ENCODE measurements around the gene SPATA31E1. TPM values are rescaled to one million over a fixed set of nuclear protein-coding genes. Genes with fewer than 3 reads are reported as not detected.
"Not testable (repeated sequence)": the region's sequence is repeated elsewhere in the genome, so short reads cannot be mapped to it uniquely, and the experiment has no call there.

SPATA31E1 gene
- total RNA-seq, 1 donor from 2014 or later: not detected

GRCh38 chr9:87886210-87886932 is 3.7 kb downstream of the SPATA31E1 start:
- ATAC-seq: no peak

GRCh38 chr9:87886933-87887505 is 4.3 kb downstream of the SPATA31E1 start:
- no peak for ATAC-seq

- ATAC-seq: no peak
Observed at GRCh38 chr9:87887661-87888480, 5.2 kb downstream of the SPATA31E1 start.

GRCh38 chr9:87888501-87888900 is 5.8 kb downstream of the SPATA31E1 start:
- no peak for ATAC-seq

GRCh38 chr9:87889065-87889881 is 6.6 kb downstream of the SPATA31E1 start:
- ATAC-seq: no peak

GRCh38 chr9:87889882-87890252 is 7.2 kb downstream of the SPATA31E1 start:
- ATAC-seq: no peak

- ATAC-seq: no peak
Observed at GRCh38 chr9:87890837-87891236, 8.2 kb downstream of the SPATA31E1 start.

- no peak for ATAC-seq
Observed at GRCh38 chr9:87891754-87892153, 9.1 kb downstream of the SPATA31E1 start.

GRCh38 chr9:87892956-87893355 is 10.3 kb downstream of the SPATA31E1 start:
- no peak for ATAC-seq

- no peak for ATAC-seq
Observed at GRCh38 chr9:87894998-87895625, 12.4 kb downstream of the SPATA31E1 start.

- ATAC-seq: no peak
Observed at GRCh38 chr9:87896891-87897290, 14.2 kb downstream of the SPATA31E1 start.

- no peak for ATAC-seq
Observed at GRCh38 chr9:87898151-87898550, 15.5 kb downstream of the SPATA31E1 start.

- not testable (repeated sequence) for ATAC-seq
Observed at GRCh38 chr9:87902371-87902770, 19.7 kb downstream of the SPATA31E1 start.

GRCh38 chr9:87909310-87910041 is 26.8 kb downstream of the SPATA31E1 start:
- ATAC-seq: peak; percentile 22

- no peak for ATAC-seq
Observed at GRCh38 chr9:87910821-87911220, 28.1 kb downstream of the SPATA31E1 start.

GRCh38 chr9:87917662-87918061 is 35.0 kb downstream of the SPATA31E1 start, which contains the start of gene SPATA31C1:
SPATA31C1 (plus strand) TSS chr9:87917962.
- ATAC-seq: not testable (repeated sequence)

GRCh38 chr9:87919013-87919412 is 36.3 kb downstream of the SPATA31E1 start:
- not testable (repeated sequence) for ATAC-seq

GRCh38 chr9:87921561-87921960 is 38.9 kb downstream of the SPATA31E1 start:
- ATAC-seq: not testable (repeated sequence)

- not testable (repeated sequence) for ATAC-seq
Observed at GRCh38 chr9:87923012-87923411, 40.3 kb downstream of the SPATA31E1 start.

- not testable (repeated sequence) for ATAC-seq
Observed at GRCh38 chr9:87924851-87925250, 42.2 kb downstream of the SPATA31E1 start.

GRCh38 chr9:87929152-87929551 is 46.5 kb downstream of the SPATA31E1 start:
- ATAC-seq: not testable (repeated sequence)
